ENCODE results near the gene NCOR1. TPM values are rescaled to one million over a fixed set of nuclear protein-coding genes. Genes with fewer than 3 reads are reported as not detected.

Gene NCOR1
- total RNA-seq, 2 experiments from 2014 or later = 118 TPM

DNA sequence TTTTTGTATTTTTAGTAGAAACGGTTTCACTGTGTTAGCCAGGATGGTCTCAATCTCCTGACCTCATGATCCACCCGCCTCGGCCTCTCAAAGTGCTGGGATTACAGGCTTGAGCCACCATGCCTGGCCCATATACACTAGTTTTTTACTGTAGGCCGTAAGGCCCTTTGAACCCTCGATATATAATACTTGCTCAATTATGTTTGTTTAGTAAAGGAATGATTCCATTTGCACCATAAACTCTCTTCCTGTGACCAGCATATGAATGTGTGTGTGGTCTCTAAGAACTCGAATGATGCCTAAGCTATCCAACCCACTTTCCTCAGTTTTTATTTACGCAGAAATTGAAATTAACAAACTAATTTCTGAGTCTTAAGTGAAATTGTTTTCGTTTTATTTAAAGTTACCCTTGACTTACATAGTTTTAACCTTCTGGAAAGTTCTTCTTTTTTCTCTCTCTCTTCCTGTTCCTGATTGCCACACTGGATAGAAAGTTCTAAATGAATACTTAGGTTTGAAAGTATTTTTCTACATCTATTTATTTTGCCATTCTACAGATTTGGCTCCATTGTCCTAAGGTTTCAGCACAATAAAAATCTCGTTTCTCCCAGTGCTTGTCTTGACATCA lies 39.6 kb upstream of the NCOR1 start:
- Mint-ChIP-seq H3K27me3 (no peaks in the 10 kb centered on the region), H3K4me3 (no peak overlapping the region), H3K27ac (no peak overlapping the region), H3K9me3 (no peaks in the 10 kb centered on the region), H3K36me3 (ENCODE audit: low read depth) (peaks cover 29% of the 10 kb centered on the region), H3K4me1 (ENCODE audit: low read depth) (peaks cover 13% of the 10 kb centered on the region)
- TF ChIP-seq, protein P1, sequence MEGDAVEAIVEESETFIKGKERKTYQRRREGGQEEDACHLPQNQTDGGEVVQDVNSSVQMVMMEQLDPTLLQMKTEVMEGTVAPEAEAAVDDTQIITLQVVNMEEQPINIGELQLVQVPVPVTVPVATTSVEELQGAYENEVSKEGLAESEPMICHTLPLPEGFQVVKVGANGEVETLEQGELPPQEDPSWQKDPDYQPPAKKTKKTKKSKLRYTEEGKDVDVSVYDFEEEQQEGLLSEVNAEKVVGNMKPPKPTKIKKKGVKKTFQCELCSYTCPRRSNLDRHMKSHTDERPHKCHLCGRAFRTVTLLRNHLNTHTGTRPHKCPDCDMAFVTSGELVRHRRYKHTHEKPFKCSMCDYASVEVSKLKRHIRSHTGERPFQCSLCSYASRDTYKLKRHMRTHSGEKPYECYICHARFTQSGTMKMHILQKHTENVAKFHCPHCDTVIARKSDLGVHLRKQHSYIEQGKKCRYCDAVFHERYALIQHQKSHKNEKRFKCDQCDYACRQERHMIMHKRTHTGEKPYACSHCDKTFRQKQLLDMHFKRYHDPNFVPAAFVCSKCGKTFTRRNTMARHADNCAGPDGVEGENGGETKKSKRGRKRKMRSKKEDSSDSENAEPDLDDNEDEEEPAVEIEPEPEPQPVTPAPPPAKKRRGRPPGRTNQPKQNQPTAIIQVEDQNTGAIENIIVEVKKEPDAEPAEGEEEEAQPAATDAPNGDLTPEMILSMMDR (IDR thresholded peaks at IDR 0.05) = no peak
- Histone ChIP-seq H3K36me3 (ENCODE audit: insufficient read depth, low read length) (peaks cover 4% of the 10 kb centered on the region), H3K4me3 (ENCODE audit: low read length) (no peak overlapping the region), H3K4me1 (ENCODE audit: insufficient read depth, low read length) (no peaks in the 10 kb centered on the region), H3K9me3 (ENCODE audit: control insufficient read depth in 1 of 2, insufficient read depth in 1 of 2, low read length in 2 of 2) (peaks cover 0 to 1% of the 10 kb centered on the region in 2 experiments), H3K27ac (ENCODE audit: low read depth in 1 of 2, low read length in 2 of 2) (no peak overlapping the region), H3K27me3 (ENCODE audit: control insufficient read depth in 1 of 2, insufficient read depth in 2 of 2, low read length in 2 of 2) (no peaks in the 10 kb centered on the region)
- CTCF ChIA-PET = interaction anchor here (0.8 to 1.8 kb wide), 2 partner anchors 13 to 22 kb away, joined by 3 to 7 read pairs; no protein-coding TSS in a partner anchor
- intact Hi-C loops (cut with DNase I, micrococcal nuclease) = no loop called here
- POLR2A ChIA-PET = no interaction called here
- no peak for DNase-seq
- ATAC-seq (ENCODE audit: poor library complexity) = no peak

DNA sequence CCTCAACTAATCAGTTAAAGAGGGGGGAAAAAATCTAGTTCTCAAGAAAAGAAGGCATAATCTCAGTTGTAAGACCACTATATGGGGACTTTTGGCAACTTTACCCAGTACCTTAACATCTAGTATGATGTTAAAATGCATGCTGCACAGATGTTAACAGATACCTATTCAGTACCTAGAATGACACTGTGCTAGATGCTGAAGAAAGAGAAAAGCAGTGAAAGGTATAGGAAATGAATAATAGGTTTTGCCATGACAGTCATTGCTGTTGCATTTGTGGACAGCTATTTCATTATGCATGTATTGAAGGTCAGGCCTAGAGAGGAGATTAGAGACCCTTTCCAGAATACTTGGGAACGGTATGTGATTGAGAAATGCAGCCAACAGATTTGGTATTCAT lies 36.2 kb upstream of the NCOR1 start:
- intact Hi-C loops (cut with DNase I, micrococcal nuclease) = no loop called here
- POLR2A ChIA-PET = no interaction called here
- no peak overlapping the region for H3K4me3 ChIP-seq (ENCODE audit: low read length)
- H3K4me1 Mint-ChIP-seq (ENCODE audit: low read depth) = peaks cover 13% of the 10 kb centered on the region
- H3K27ac Mint-ChIP-seq = no peak overlapping the region
- ATAC-seq (ENCODE audit: poor library complexity) (no peak), DNase-seq (no peak)
- no peaks in the 10 kb centered on the region for H3K9me3 ChIP-seq (ENCODE audit: control insufficient read depth in 1 of 2, insufficient read depth in 1 of 2, low read length in 2 of 2)
- no peak overlapping the region for H3K27ac ChIP-seq (ENCODE audit: low read depth in 1 of 2, low read length in 2 of 2)
- H3K4me3 Mint-ChIP-seq = no peak overlapping the region
- H3K9me3 Mint-ChIP-seq = no peaks in the 10 kb centered on the region
- no peaks in the 10 kb centered on the region for H3K4me1 ChIP-seq (ENCODE audit: insufficient read depth, low read length)
- H3K27me3 ChIP-seq (ENCODE audit: control insufficient read depth in 1 of 2, insufficient read depth in 2 of 2, low read length in 2 of 2) = no peaks in the 10 kb centered on the region
- TF ChIP-seq, protein P1 (IDR thresholded peaks at IDR 0.05) = no peak
- H3K36me3 ChIP-seq (ENCODE audit: insufficient read depth, low read length) = peaks cover 14% of the 10 kb centered on the region
- no peaks in the 10 kb centered on the region for H3K27me3 Mint-ChIP-seq
- CTCF ChIA-PET = no interaction called here
- H3K36me3 Mint-ChIP-seq (ENCODE audit: low read depth) = peaks cover 42% of the 10 kb centered on the region

DNA sequence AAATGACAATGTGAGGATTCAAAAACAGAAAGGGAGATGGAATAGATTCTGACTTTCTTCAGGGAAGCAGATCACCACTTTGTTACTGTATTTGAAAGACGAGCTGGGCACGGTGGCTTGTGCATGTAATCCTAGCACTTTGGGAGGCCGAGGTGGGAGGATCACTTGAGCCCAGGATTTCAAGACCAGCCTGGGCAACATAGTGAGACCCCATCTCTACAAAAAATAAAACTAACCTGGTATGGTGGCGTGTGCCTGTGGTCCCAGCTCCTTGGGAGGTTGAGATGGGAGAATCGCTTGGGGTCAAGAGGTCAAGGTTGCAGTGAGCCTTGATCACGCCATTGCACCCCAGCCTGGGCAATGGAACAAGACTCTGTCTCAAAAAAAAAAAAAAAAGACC lies 35.7 kb upstream of the NCOR1 start:
- Mint-ChIP-seq H3K4me1 (ENCODE audit: low read depth) (peaks cover 13% of the 10 kb centered on the region), H3K9me3 (no peaks in the 10 kb centered on the region), H3K27ac (no peak overlapping the region), H3K36me3 (ENCODE audit: low read depth) (peaks cover 42% of the 10 kb centered on the region), H3K4me3 (no peak overlapping the region), H3K27me3 (no peaks in the 10 kb centered on the region)
- H3K4me1 ChIP-seq (ENCODE audit: insufficient read depth, low read length) = no peaks in the 10 kb centered on the region
- CTCF ChIA-PET = no interaction called here
- intact Hi-C loops (cut with DNase I, micrococcal nuclease) = no loop called here
- no peaks in the 10 kb centered on the region for H3K27me3 ChIP-seq (ENCODE audit: control insufficient read depth in 1 of 2, insufficient read depth in 2 of 2, low read length in 2 of 2)
- no peak overlapping the region for H3K27ac ChIP-seq (ENCODE audit: low read depth in 1 of 2, low read length in 2 of 2)
- H3K36me3 ChIP-seq (ENCODE audit: insufficient read depth, low read length) = peaks cover 14% of the 10 kb centered on the region
- POLR2A ChIA-PET = no interaction called here
- DNase-seq = no peak
- no peak for ATAC-seq (ENCODE audit: poor library complexity)
- TF ChIP-seq, protein P1 (IDR thresholded peaks at IDR 0.05) = no peak
- no peaks in the 10 kb centered on the region for H3K9me3 ChIP-seq (ENCODE audit: control insufficient read depth in 1 of 2, insufficient read depth in 1 of 2, low read length in 2 of 2)
- H3K4me3 ChIP-seq (ENCODE audit: low read length) = no peak overlapping the region
